ENCODE data around the gene SLC6A3. TPM values are rescaled to one million over a fixed set of nuclear protein-coding genes. Genes with fewer than 3 reads are reported as not detected.

SLC6A3 gene
- total and polyA plus RNA-seq, 4 donors = 0.30 to 1.1 (median 0.90) TPM

DNA sequence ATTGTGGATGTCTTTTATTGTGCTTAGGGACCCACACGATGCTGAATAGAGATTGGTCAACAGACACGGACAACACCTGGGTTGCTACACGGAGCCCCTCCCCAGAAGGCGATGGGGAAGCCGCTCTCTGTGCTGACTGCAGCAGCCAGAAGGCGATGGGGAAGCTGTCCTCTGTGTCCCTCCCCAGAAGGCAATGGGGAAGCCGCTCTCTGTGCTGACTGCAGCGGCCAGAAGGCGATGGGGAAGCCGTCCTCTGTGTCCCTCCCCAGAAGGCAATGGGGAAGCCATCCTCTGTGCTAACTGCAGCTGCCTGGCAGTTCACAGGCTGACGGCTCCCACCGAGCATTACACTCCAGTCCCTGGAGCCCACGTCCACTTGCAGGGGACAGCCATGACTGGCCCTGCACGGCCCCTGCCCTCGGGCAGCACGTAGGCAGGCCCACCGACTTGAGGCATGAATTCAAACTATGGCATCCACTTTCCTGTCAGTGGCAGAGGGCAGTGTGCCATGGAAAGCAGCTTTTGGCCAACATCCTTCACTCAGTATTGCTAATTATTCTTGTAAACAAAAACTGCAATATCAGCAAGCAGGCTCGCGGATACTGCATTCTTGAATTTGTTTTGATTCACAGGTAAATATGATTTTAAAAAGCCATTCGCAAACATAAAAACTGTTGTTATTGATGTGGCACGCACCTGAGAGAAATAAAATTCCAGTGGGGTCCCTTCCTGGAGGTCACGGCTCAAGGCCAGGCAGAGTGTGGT is 52.3 kb downstream of the SLC6A3 start:
- H3K27ac ChIP-seq (ENCODE audit: low read depth in 1 of 2, low read length in 1 of 2) = no peak overlapping the region
- no peak for DNase-seq
- ATAC-seq (ENCODE audit: insufficient read depth, low FRiP score) = no peak
- no peak overlapping the region for H3K4me3 ChIP-seq
- no peaks in the 10 kb centered on the region for H3K4me1 ChIP-seq (ENCODE audit: control insufficient read depth in 5 of 5, insufficient read depth in 5 of 5, low read length in 5 of 5)
- H3K9ac ChIP-seq (ENCODE audit: insufficient read depth in 1 of 2, low read length in 2 of 2) = no peak overlapping the region
- H3K36me3 ChIP-seq (ENCODE audit: control insufficient read depth in 4 of 4, insufficient read depth in 4 of 4, low read length in 4 of 4) = no peaks in the 10 kb centered on the region
- H3K9me3 ChIP-seq (ENCODE audit: control insufficient read depth in 4 of 4, insufficient read depth in 3 of 4, low read length in 3 of 4) = peaks cover 0 to 3% (median 0%) of the 10 kb centered on the region in 4 donors
- peaks cover 9 to 18% (median 10%) of the 10 kb centered on the region in 3 donors for H3K27me3 ChIP-seq (ENCODE audit: control insufficient read depth in 3 of 3, insufficient read depth in 3 of 3, low read length in 2 of 3)
- 62 to 69% methylated on average over 22 of the region's 22 CpGs for WGBS, 2 donors
- TF ChIP-seq, protein P1, sequence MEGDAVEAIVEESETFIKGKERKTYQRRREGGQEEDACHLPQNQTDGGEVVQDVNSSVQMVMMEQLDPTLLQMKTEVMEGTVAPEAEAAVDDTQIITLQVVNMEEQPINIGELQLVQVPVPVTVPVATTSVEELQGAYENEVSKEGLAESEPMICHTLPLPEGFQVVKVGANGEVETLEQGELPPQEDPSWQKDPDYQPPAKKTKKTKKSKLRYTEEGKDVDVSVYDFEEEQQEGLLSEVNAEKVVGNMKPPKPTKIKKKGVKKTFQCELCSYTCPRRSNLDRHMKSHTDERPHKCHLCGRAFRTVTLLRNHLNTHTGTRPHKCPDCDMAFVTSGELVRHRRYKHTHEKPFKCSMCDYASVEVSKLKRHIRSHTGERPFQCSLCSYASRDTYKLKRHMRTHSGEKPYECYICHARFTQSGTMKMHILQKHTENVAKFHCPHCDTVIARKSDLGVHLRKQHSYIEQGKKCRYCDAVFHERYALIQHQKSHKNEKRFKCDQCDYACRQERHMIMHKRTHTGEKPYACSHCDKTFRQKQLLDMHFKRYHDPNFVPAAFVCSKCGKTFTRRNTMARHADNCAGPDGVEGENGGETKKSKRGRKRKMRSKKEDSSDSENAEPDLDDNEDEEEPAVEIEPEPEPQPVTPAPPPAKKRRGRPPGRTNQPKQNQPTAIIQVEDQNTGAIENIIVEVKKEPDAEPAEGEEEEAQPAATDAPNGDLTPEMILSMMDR (IDR thresholded peaks at IDR 0.05; ENCODE audit: control extremely low read depth, extremely low read depth) = no peak

DNA sequence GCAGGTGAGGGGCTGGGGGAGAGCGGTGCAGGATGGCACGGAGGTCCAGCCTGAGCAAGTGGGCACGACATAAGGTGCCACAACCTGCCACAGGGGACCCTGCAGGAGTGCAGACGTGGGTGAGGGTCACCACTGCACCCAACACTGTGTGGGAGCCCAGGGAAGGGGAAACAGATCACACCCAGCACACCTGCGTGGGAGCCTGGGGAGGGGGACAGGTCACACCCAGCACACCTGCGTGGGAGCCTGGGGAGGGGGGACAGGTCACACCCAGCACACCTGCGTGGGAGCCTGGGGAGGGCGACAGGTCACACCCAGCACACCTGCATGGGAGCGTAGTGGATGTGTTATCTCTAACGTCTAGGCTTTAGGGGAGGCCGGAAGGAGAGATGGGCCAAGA is 53.0 kb downstream of the SLC6A3 start:
- ATAC-seq (ENCODE audit: insufficient read depth, low FRiP score) = no peak
- DNase-seq = no peak
- WGBS, 2 donors = 76 to 77% methylated on average over 11 of the region's 11 CpGs

DNA sequence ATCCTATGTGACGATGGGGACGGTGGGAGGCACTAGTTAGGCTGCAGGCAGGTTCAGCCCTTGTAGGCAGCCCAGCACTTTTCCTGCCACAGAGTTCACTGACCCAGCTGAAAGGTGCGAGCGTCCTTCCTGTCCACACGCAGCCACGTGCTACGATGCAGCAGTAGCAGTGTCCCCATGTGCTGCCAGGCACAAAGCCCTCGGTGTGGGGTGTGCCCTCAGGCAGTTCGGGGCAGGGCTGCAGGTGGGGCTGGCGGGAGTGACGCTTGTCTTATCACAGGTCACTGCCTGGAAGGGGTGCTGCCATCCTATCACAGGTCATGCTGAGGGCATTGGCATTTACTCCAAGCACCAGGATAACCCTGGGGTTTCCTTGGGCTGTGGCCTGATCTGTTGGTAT is 53.5 kb downstream of the SLC6A3 start:
- no peak overlapping the region for H3K4me3 ChIP-seq
- no peak overlapping the region for H3K27ac ChIP-seq (ENCODE audit: low read depth in 1 of 2, low read length in 1 of 2)
- 65 to 70% methylated on average over 11 of the region's 11 CpGs for WGBS, 2 donors
- H3K9me3 ChIP-seq (ENCODE audit: control insufficient read depth in 4 of 4, insufficient read depth in 3 of 4, low read length in 3 of 4) = peaks cover 0 to 3% (median 0%) of the 10 kb centered on the region in 4 donors
- H3K27me3 ChIP-seq (ENCODE audit: control insufficient read depth in 3 of 3, insufficient read depth in 3 of 3, low read length in 2 of 3) = peaks cover 9 to 28% (median 10%) of the 10 kb centered on the region in 3 donors
- no peak for DNase-seq
- ATAC-seq (ENCODE audit: insufficient read depth, low FRiP score) = no peak
- no peak overlapping the region for H3K9ac ChIP-seq (ENCODE audit: insufficient read depth in 1 of 2, low read length in 2 of 2)
- H3K36me3 ChIP-seq (ENCODE audit: control insufficient read depth in 4 of 4, insufficient read depth in 4 of 4, low read length in 4 of 4) = no peaks in the 10 kb centered on the region
- TF ChIP-seq, protein P1 (IDR thresholded peaks at IDR 0.05; ENCODE audit: control extremely low read depth, extremely low read depth) = no peak
- H3K4me1 ChIP-seq (ENCODE audit: control insufficient read depth in 5 of 5, insufficient read depth in 5 of 5, low read length in 5 of 5) = no peaks in the 10 kb centered on the region

More for the DNA sequence above, 53.0 kb downstream of the SLC6A3 start:
- TF ChIP-seq, protein P1 (IDR thresholded peaks at IDR 0.05; ENCODE audit: control extremely low read depth, extremely low read depth) = no peak
- no peaks in the 10 kb centered on the region for H3K36me3 ChIP-seq (ENCODE audit: control insufficient read depth in 4 of 4, insufficient read depth in 4 of 4, low read length in 4 of 4)
- peaks cover 9 to 22% (median 10%) of the 10 kb centered on the region in 3 donors for H3K27me3 ChIP-seq (ENCODE audit: control insufficient read depth in 3 of 3, insufficient read depth in 3 of 3, low read length in 2 of 3)
- peaks cover 0 to 3% (median 0%) of the 10 kb centered on the region in 4 donors for H3K9me3 ChIP-seq (ENCODE audit: control insufficient read depth in 4 of 4, insufficient read depth in 3 of 4, low read length in 3 of 4)
- no peak overlapping the region for H3K9ac ChIP-seq (ENCODE audit: insufficient read depth in 1 of 2, low read length in 2 of 2)
- no peak overlapping the region for H3K27ac ChIP-seq (ENCODE audit: low read depth in 1 of 2, low read length in 1 of 2)
- H3K4me3 ChIP-seq = no peak overlapping the region
- no peaks in the 10 kb centered on the region for H3K4me1 ChIP-seq (ENCODE audit: control insufficient read depth in 5 of 5, insufficient read depth in 5 of 5, low read length in 5 of 5)

Measured in lung (tissue), 12 donors.